AG04449 (cell line): ENCODE data around the gene ALG1.

Experiments used
- CTCF ChIA-PET: fragments of 350-600 bp; formaldehyde crosslinking; extraction: SDS; loops from one replicate; lab custom pipeline; 2021; ENCODE audit warnings: antibody characterized with exemption; lab: Yijun Ruan, JAX
- POLR2A ChIA-PET: fragments of 400-600, 350-600 bp; formaldehyde crosslinking; extraction: SDS; loops from one replicate; lab custom pipeline; 2020; ENCODE audit warnings: antibody characterized with exemption, inconsistent platforms; lab: Yijun Ruan, JAX
- DNase-seq: peaks from one replicate; pipeline ENCODE4 v3.0.0-alpha.2; 2010; ENCODE audit warnings: low read depth, low spot score
- H3K4me3 ChIP-seq: 2 replicates; pipeline ENCODE4 v1.5.1; 2011; ENCODE audit warnings: low read depth, mild to moderate bottlenecking, control low read depth, low read length
- CTCF ChIP-seq: IDR thresholded peaks from one replicate; pipeline ENCODE4 v1.5.1; 2011; ENCODE audit warnings: mild to moderate bottlenecking, moderate library complexity, low read length, control low read depth, inconsistent platforms; ENCODE audit not compliant: insufficient read depth; ENCODE audit errors: missing control alignments

Gene ALG1

GRCh38 chr16:5058476-5058875 is 13.2 kb upstream of the ALG1 start:
- CTCF ChIA-PET = interaction anchor here (0.7 to 2.0 kb wide), 7 partner anchors 11 to 34 kb away, joined by 3 to 12 read pairs (median 4); partner anchors contain the start of gene ALG1
- TF ChIP-seq CTCF = peak; percentile 37
- no peak overlapping the region for H3K4me3 ChIP-seq
- no peak for DNase-seq
- POLR2A ChIA-PET = no interaction called here

- ChIA-PET POLR2A (no interaction called here), CTCF (interaction anchor here (0.7 to 1.9 kb wide), 3 partner anchors 11 to 33 kb away, joined by 3 to 12 read pairs (median 3); no protein-coding TSS in a partner anchor)
- DNase-seq = no peak
- TF ChIP-seq CTCF = no peak
- no peak overlapping the region for H3K4me3 ChIP-seq
Observed at GRCh38 chr16:5059386-5060072, 12.1 kb upstream of the ALG1 start.

GRCh38 chr16:5060073-5060641 is 11.5 kb upstream of the ALG1 start:
- ChIA-PET CTCF (interaction anchor here (0.7 kb wide), 1 partner anchor 18 kb away, joined by 3 read pairs; no protein-coding TSS in a partner anchor), POLR2A (no interaction called here)
- no peak for DNase-seq
- TF ChIP-seq CTCF = no peak
- no peak overlapping the region for H3K4me3 ChIP-seq

GRCh38 chr16:5062051-5062450 is 9.6 kb upstream of the ALG1 start:
- no peak for DNase-seq
- POLR2A ChIA-PET = no interaction called here
- CTCF ChIA-PET = no interaction called here

GRCh38 chr16:5062790-5063765 is 8.6 kb upstream of the ALG1 start:
- no peak overlapping the region for H3K4me3 ChIP-seq
- no peak for DNase-seq
- CTCF ChIA-PET = interaction anchor here (0.5 kb wide), 1 partner anchor 555 kb away, joined by 3 read pairs; no protein-coding TSS in a partner anchor
- TF ChIP-seq CTCF = no peak
- POLR2A ChIA-PET = no interaction called here

More at GRCh38 chr16:5062051-5062450, 9.6 kb upstream of the ALG1 start:
- no peak overlapping the region for H3K4me3 ChIP-seq
- TF ChIP-seq CTCF = no peak

GRCh38 chr16:5064915-5065314 is 6.7 kb upstream of the ALG1 start:
- no peak for TF ChIP-seq CTCF
- POLR2A ChIA-PET = no interaction called here
- H3K4me3 ChIP-seq = no peak overlapping the region
- CTCF ChIA-PET = no interaction called here
- DNase-seq = no peak
